Suprapubic skin (tissue), 3 donors: ENCODE data around the gene SPAG16.

Experiments
- POLR2AphosphoS5 ChIP-seq, 3 donors: sonication (generic); formaldehyde crosslinking; IDR thresholded peaks; one replicate each; pipeline ENCODE4 v1.6.1; 2017; ENCODE audit warnings: antibody characterized with exemption in 3 of 3
- TF ChIP-seq, protein P1 (sequence below), 2 donors: fragments of 200-600 bp in 1 of 2; fragments of 450-650 bp in 1 of 2; sonication (generic) in 1 of 2; IDR thresholded peaks; one replicate each; pipeline ENCODE4 v1.5.1; 2016 to 2019; ENCODE audit warnings: antibody characterized with exemption in 2 of 2, mild to moderate bottlenecking in 1 of 2, moderate library complexity in 1 of 2

GRCh38 chr2:213861638-213862037 lies 577.4 kb downstream of the SPAG16 start:
- no peak for TF ChIP-seq POLR2AphosphoS5 (IDR thresholded peaks at IDR 0.05)
- TF ChIP-seq, protein P1, sequence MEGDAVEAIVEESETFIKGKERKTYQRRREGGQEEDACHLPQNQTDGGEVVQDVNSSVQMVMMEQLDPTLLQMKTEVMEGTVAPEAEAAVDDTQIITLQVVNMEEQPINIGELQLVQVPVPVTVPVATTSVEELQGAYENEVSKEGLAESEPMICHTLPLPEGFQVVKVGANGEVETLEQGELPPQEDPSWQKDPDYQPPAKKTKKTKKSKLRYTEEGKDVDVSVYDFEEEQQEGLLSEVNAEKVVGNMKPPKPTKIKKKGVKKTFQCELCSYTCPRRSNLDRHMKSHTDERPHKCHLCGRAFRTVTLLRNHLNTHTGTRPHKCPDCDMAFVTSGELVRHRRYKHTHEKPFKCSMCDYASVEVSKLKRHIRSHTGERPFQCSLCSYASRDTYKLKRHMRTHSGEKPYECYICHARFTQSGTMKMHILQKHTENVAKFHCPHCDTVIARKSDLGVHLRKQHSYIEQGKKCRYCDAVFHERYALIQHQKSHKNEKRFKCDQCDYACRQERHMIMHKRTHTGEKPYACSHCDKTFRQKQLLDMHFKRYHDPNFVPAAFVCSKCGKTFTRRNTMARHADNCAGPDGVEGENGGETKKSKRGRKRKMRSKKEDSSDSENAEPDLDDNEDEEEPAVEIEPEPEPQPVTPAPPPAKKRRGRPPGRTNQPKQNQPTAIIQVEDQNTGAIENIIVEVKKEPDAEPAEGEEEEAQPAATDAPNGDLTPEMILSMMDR (IDR thresholded peaks at IDR 0.05), result no peak
